Heart left ventricle (tissue), 16 donors: ENCODE measurements around the gene GPR78. TPM values are rescaled to one million over a fixed set of nuclear protein-coding genes. Genes with fewer than 3 reads are reported as not detected.

Experiments
- ATAC-seq, 4 donors: fragments of 200-7000 bp; cut with Tn5 transposase; one replicate each; pipeline ENCODE4 v1.9.1; 2020 to 2022; ENCODE audit warnings: moderate library complexity in 4 of 4, mild to moderate bottlenecking in 3 of 4, moderate number of reproducible peaks in 1 of 4
- DNase-seq, 5 donors: peaks; one replicate each; pipeline ENCODE4 v3.0.0-alpha.2; 2020
- H3K27ac ChIP-seq, 12 donors: fragments of 200-600 bp; sonication (generic) in 4 of 12; one replicate each; pipeline versions ENCODE4 v1.5.0 to v1.8.0; 2016 to 2022; ENCODE audit warnings: mild to moderate bottlenecking in 2 of 12
- H3K27me3 ChIP-seq, 9 donors: fragments of 200-600 bp; sonication (generic) in 2 of 9; one replicate each; pipeline versions ENCODE4 v1.5.1 to v1.8.0; 2016 to 2022; ENCODE audit warnings: mild to moderate bottlenecking in 3 of 9
- H3K36me3 ChIP-seq, 9 donors: fragments of 200-600 bp; sonication (generic) in 2 of 9; one replicate each; pipeline versions ENCODE4 v1.5.0 to v1.8.0; 2018 to 2022; ENCODE audit warnings: mild to moderate bottlenecking in 2 of 9
- H3K4me1 ChIP-seq, 12 donors: fragments of 200-600 bp; sonication (generic) in 4 of 12; one replicate each; pipeline versions ENCODE4 v1.5.0 to v1.8.0; 2016 to 2022; ENCODE audit warnings: mild to moderate bottlenecking in 3 of 12
- H3K4me3 ChIP-seq, 12 donors: fragments of 200-600 bp; sonication (generic) in 4 of 12; one replicate each; pipeline versions ENCODE4 v1.5.0 to v1.8.0; 2017 to 2022; ENCODE audit warnings: mild to moderate bottlenecking in 9 of 12, moderate library complexity in 4 of 12
- H3K9me3 ChIP-seq, 12 donors: fragments of 200-600 bp; sonication (generic) in 4 of 12; one replicate each; pipeline versions ENCODE4 v1.5.0 to v1.8.0; 2016 to 2022; ENCODE audit warnings: mild to moderate bottlenecking in 1 of 12
- CTCF ChIP-seq, 12 donors: fragments of 200-600 bp; sonication (generic) in 4 of 12; IDR thresholded peaks; one replicate each; pipeline versions ENCODE4 v1.5.0 to v1.8.0; 2018 to 2022; ENCODE audit warnings: antibody characterized with exemption in 12 of 12, mild to moderate bottlenecking in 5 of 12
- POLR2A ChIP-seq, 2 donors: fragments of 450-650 bp; IDR thresholded peaks; one replicate each; pipeline ENCODE4 v1.6.1; 2017; ENCODE audit warnings: antibody characterized with exemption in 2 of 2, mild to moderate bottlenecking in 2 of 2, moderate library complexity in 2 of 2
- WGBS, 4 donors: extraction: QIAGEN DNeasy Blood & Tissue Kit in 2 of 4; methylation state at CpG; one replicate each; pipeline versions ENCODE4 v1.1.5 to v1.1.7; 2013 to 2018; 5-methylcytosine and 5-hydroxymethylcytosine counted together
- intact Hi-C, 10 donors: fragments of 100-400 bp; cut with DNase I; formaldehyde crosslinking; loops; one replicate each; pipeline versions ENCODE4 v1.11.1 to v1.14.2; 2022
- polyA plus RNA-seq, 2 donors: library from polyadenylated mRNA; stranded (reverse); fragments of 200-250 nt; gene quantifications; one replicate each; pipeline ENCODE4 v1.2.3, GENCODE V29; 2013
- total RNA-seq, 9 donors: library from RNA; depleted of rRNA in 2 of 9; stranded (reverse); fragments of >200 nt in 2 of 9; fragmentation: NEBNext Ultra II Directional in 3 of 9; extraction: Animal tissue kit (Norgen Biotek cat#: 25700) in 3 of 9; gene quantifications; one replicate each; pipeline versions ENCODE4 v1.1.0 to v1.2.4, GENCODE V29; 2016 to 2023
- donor health status: ischemic (EF 13 %, LVEDD 7.1; RV severe dilation, severe dysfunction).
- donor health status: healthy with polysubstance abuse.
- donor health status: DM: no; HTN: yes; CAD: no.
- donor health status: DM: no; HTN: no; CAD: no.
- donor health status: ischemic (EF 25% LVEDD 6.9; RV normal size, moderate dysfunction).
- donor health status: ischemic (EF 25% LVEDD 5.7; RV mildly dilated, moderate dysfunction).
- donor health status: healthy.
- donor health status: DM: yes; HTN: yes; CAD: no.
- donor health status: ischemic (EF 35%, LVEDD 5.7; RV mildly dilated, moderate dysfunction).
- donor health status: nonischemic (EF 11% LVEDD 7.7; RV severe dilation, severe dysfunction).
- donor health status: DM: yes; HTN: yes; CAD: no.
- donor health status: PGD.
- donor health status: ischemic (EF 29% LVEDD 5.4; RV normal size, mild dysfunction).
- donor health status: nonischemic (EF 23%, LVEDD 6.1; RV moderate dilation, normal function).

The GPR78 gene
- total and polyA plus RNA-seq, 11 donors, result 0.11 TPM; not detected in 10

DNA sequence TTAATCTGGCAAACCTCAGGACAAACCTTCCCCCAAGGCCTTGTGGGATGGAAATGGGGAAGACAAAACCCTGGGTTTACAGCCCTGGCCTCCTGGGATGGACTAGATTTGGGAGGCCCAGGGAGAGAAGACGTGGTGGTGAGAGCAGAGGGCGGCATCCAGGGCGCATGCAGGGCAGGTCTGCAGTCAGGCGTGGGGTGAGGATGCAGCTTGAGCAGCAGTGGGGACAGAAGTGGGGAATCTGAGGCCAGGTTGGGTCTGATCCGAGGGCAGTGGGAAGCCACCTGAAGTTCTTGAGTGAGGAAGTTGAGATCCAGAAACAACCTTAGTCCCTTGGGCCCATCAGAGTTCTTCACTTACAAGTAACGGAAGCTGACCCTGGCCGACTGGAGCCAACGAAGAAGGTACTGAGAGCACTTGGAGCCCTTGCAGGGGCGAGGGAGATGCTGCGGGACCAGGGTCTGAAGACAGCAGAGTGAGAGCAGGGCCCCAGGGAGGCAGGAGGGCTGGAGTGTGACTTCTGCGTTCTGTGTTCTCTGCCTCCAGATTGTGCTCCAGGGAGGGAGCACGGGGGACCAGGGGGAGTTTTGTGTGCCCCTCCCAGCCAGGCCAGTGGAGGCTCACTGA lies 42.0 kb upstream of the GPR78 start:
- H3K4me3 ChIP-seq, result no peak overlapping the region
- no peaks in the 10 kb centered on the region for H3K27me3 ChIP-seq
- DNase-seq (peak in 1 of 5 donors; percentile 22), ATAC-seq (no peak)
- TF ChIP-seq CTCF (IDR thresholded peaks at IDR 0.05), result no peak
- no peak for TF ChIP-seq POLR2A (IDR thresholded peaks at IDR 0.05)
- H3K36me3 ChIP-seq, result no peaks in the 10 kb centered on the region
- H3K9me3 ChIP-seq, result no peaks in the 10 kb centered on the region
- 87 to 92% (median 91%) methylated on average over 11 to 12 of the region's 12 CpGs for WGBS, 4 donors
- no peak overlapping the region for H3K27ac ChIP-seq
- intact Hi-C loops, result no loop called here
- peaks cover 0 to 9% (median 3%) of the 10 kb centered on the region in 12 donors for H3K4me1 ChIP-seq

DNA sequence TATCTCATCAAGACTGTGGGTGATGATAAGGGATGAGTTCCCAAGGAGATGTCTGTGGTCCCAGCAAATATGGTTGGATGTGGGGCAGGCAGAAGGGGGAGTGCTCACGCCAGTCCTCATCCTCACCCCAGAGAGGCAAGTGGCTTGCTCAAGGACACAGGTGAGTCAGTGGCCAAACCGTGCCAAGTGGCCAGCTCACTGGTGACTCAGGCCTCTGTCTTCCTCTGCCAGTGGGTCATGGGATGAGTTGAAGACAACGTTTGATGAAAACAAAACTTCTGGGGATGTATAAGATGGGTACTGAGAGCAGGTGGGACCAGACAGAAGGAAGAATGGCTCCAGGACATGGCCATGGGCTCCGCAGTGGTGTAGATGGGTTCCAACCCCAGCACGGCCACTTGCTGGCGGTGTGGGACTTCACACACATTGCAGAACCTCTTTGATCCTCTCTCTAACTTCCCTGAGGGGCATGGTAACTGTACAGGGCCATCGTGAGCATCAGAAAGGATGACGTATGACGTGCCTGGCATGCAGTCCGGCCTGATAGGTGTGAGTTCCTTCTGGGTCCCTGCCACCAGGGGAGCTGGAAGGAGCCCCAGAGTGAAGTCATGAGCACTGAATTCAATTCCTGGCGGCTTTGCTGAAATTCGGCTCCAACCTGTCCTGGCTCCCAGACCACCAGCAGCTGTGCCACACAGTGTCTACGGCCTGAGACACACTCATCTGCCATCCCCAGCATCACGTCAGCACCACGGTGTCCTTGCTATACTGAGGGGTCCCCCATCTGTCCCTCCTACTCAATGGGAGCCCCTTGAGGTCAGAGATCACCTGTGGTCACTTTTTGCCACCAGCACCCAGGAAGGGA lies 41.3 kb upstream of the GPR78 start:
- DNase-seq (peak in 1 of 5 donors; percentile 16), ATAC-seq (peak in 1 of 4 donors; percentile 28)
- WGBS, 4 donors, result 84 to 90% (median 88%) methylated on average over 14 to 15 of the region's 15 CpGs
- peaks cover 0 to 9% (median 3%) of the 10 kb centered on the region in 12 donors for H3K4me1 ChIP-seq
- no peaks in the 10 kb centered on the region for H3K27me3 ChIP-seq
- no peaks in the 10 kb centered on the region for H3K9me3 ChIP-seq
- H3K4me3 ChIP-seq, result no peak overlapping the region
- TF ChIP-seq CTCF (IDR thresholded peaks at IDR 0.05), result no peak
- TF ChIP-seq POLR2A (IDR thresholded peaks at IDR 0.05), result no peak
- no peak overlapping the region for H3K27ac ChIP-seq
- intact Hi-C loops, result no loop called here
- H3K36me3 ChIP-seq, result no peaks in the 10 kb centered on the region

DNA sequence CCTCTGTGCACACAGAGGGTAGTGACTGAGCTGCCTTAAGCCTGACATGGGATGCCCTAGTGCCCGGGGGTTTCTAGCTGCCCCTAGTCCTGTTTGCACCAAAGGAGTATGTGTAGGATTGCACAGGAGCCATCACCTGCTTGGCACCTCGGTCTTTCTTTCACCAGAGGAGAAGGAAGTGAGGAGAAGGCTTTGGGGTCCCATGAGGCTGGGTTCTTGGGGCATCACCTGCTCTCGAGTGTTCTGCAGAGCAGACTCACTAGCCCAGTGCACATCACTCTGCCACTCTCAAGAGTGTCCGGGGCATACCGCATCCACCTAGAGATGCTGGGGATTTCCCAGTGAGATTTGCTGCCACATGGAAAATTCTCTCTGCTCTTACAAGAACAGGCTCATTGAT lies 40.5 kb upstream of the GPR78 start:
- no peaks in the 10 kb centered on the region for H3K36me3 ChIP-seq
- ATAC-seq, result no peak
- no peak overlapping the region for H3K27ac ChIP-seq
- 84 to 93% (median 91%) methylated on average over 3 to 5 of the region's 5 CpGs for WGBS, 4 donors
- H3K9me3 ChIP-seq, result no peaks in the 10 kb centered on the region
- intact Hi-C loops, result no loop called here
- TF ChIP-seq CTCF (IDR thresholded peaks at IDR 0.05), result no peak
- H3K4me1 ChIP-seq, result peaks cover 0 to 9% (median 3%) of the 10 kb centered on the region in 12 donors
- no peaks in the 10 kb centered on the region for H3K27me3 ChIP-seq
- DNase-seq, result no peak
- H3K4me3 ChIP-seq, result no peak overlapping the region

GRCh38 chr4:8540072-8540471 lies 40.1 kb upstream of the GPR78 start:
- Histone ChIP-seq H3K27me3 (no peaks in the 10 kb centered on the region), H3K27ac (no peak overlapping the region), H3K4me1 (peaks cover 0 to 9% (median 3%) of the 10 kb centered on the region in 12 donors), H3K4me3 (no peak overlapping the region), H3K36me3 (no peaks in the 10 kb centered on the region), H3K9me3 (no peaks in the 10 kb centered on the region)
- WGBS, 4 donors, result 62 to 85% (median 82%) methylated on average over 9 of the region's 9 CpGs
- intact Hi-C loops, result no loop called here
- ATAC-seq (no peak), DNase-seq (peak in 1 of 5 donors; percentile 7)
- TF ChIP-seq POLR2A (IDR thresholded peaks at IDR 0.05), result no peak
- TF ChIP-seq CTCF (IDR thresholded peaks at IDR 0.05), result no peak
